Measurements from ENCODE around the gene PXMP2. TPM values are rescaled to one million over a fixed set of nuclear protein-coding genes. Genes with fewer than 3 reads are reported as not detected.

PXMP2 gene
- total RNA-seq, 4 donors from 2014 or later: 39.7 to 68.4 (median 55.8) TPM

DNA sequence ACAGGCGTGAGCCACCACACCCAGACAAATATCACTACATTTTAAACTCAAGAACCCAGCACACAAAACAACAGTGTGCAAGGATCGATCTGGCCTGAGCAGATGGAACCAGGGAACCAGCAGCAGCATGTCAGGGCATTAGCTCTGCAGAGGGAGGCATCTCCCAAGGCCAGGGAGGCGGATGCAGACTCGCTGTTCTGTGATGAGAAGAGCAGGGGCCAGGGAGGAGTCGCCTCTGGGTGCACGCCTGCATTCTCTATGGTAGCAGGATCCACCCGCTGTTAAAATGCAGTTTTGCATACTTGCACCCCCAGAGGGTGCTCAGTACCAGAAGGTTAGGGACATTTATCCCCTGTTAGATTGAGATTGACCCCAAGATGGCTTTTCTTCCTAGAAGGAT lies 41.1 kb downstream of the PXMP2 start:
- no peaks in the 10 kb centered on the region for H3K27me3 ChIP-seq

DNA sequence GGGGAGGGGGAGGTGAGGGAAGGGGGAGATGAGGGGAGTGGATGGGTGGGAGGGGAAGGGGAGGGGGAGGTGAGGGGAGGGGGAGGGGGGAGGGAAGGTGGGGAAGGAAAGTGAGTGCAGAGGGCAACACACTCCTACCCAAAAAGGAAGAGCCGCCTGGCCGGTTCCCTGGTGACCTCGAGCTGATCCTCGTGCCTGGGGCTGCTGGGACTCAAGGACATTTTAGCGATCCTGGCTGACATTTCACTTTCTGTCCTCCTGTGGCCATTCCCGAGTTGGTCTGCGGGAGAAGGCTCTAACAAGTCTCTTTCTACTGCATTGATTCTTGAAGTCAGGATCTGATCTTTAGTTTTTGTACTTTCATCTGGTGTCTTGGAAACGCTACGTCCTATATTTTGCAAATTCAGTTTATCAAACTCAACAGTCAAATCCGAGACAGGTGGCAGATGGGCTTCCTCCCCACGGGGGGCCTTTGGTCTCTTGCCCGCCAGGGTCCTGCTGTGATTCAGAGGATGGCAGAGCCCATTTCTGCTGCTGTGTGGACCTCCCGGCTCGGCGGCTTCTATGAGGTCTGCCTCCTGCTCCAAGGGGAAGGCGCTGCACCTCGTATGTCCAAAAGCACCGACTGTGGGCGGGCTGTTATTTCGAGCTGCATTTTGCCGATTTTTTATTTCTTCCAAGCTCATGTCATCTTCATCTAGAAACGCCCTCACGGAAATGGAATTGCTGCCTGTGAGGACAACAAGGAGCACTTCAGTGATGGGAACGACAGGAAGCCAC lies 42.3 kb downstream of the PXMP2 start:
- no peaks in the 10 kb centered on the region for H3K27me3 ChIP-seq
- no peaks in the 10 kb centered on the region for H3K4me1 ChIP-seq
- no peaks in the 10 kb centered on the region for H3K9me3 ChIP-seq
- TF ChIP-seq, protein P1, sequence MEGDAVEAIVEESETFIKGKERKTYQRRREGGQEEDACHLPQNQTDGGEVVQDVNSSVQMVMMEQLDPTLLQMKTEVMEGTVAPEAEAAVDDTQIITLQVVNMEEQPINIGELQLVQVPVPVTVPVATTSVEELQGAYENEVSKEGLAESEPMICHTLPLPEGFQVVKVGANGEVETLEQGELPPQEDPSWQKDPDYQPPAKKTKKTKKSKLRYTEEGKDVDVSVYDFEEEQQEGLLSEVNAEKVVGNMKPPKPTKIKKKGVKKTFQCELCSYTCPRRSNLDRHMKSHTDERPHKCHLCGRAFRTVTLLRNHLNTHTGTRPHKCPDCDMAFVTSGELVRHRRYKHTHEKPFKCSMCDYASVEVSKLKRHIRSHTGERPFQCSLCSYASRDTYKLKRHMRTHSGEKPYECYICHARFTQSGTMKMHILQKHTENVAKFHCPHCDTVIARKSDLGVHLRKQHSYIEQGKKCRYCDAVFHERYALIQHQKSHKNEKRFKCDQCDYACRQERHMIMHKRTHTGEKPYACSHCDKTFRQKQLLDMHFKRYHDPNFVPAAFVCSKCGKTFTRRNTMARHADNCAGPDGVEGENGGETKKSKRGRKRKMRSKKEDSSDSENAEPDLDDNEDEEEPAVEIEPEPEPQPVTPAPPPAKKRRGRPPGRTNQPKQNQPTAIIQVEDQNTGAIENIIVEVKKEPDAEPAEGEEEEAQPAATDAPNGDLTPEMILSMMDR (IDR thresholded peaks at IDR 0.05): no peak
- TF ChIP-seq POLR2AphosphoS5 (IDR thresholded peaks at IDR 0.05) (no peak), POLR2A (IDR thresholded peaks at IDR 0.05; ENCODE audit: low read depth) (no peak), EP300 (IDR thresholded peaks at IDR 0.05) (no peak)
- intact Hi-C loops (cut with DNase I): no loop called here
- no peak overlapping the region for H3K27ac ChIP-seq (replicated peaks in 1 of 4)
- no peak overlapping the region for H3K4me3 ChIP-seq
- WGBS: 87% methylated on average over 24 of the region's 24 CpGs
- DNase-seq (ENCODE audit: extremely low spot score): no peak
- H3K36me3 ChIP-seq: peaks cover 85 to 99% (median 95%) of the 10 kb centered on the region in 4 donors

More for the DNA sequence above, 41.1 kb downstream of the PXMP2 start:
- peaks cover 86 to 99% (median 95%) of the 10 kb centered on the region in 4 donors for H3K36me3 ChIP-seq
- intact Hi-C loops (cut with DNase I): no loop called here
- 99% methylated on average over 7 of the region's 7 CpGs for WGBS
- no peak for DNase-seq (ENCODE audit: extremely low spot score)
- no peak overlapping the region for H3K4me3 ChIP-seq
- H3K27ac ChIP-seq (replicated peaks in 1 of 4): no peak overlapping the region
- no peaks in the 10 kb centered on the region for H3K4me1 ChIP-seq
- no peak for TF ChIP-seq EP300 (IDR thresholded peaks at IDR 0.05)
- no peak for TF ChIP-seq POLR2AphosphoS5 (IDR thresholded peaks at IDR 0.05)
- TF ChIP-seq, protein P1 (IDR thresholded peaks at IDR 0.05): no peak
- no peaks in the 10 kb centered on the region for H3K9me3 ChIP-seq

DNA sequence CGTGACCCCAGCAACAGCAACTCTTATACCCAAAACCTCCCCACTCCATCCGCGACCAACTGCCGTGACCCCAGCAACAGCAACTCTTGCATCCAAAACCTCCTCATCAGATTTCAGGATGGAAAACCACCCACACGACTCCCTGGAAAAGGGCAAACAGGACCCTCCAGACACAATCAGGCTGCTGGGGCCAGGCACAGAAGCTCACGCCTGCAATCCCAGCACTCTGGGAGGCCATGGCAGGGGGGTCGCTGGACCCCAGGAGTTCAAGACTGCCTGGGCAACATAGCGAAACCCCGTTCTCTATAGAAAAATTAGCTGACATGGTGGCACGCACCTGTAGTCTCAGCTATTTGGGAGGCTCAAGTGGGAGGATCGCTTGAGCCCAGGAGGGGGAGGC lies 43.0 kb downstream of the PXMP2 start:
- H3K27me3 ChIP-seq: no peaks in the 10 kb centered on the region
- H3K4me1 ChIP-seq: no peaks in the 10 kb centered on the region
- peaks cover 85 to 99% (median 95%) of the 10 kb centered on the region in 4 donors for H3K36me3 ChIP-seq
- no peak overlapping the region for H3K27ac ChIP-seq (replicated peaks in 1 of 4)
- WGBS: 91% methylated on average over 6 of the region's 11 CpGs
- TF ChIP-seq POLR2A (IDR thresholded peaks at IDR 0.05; ENCODE audit: low read depth): no peak
- no peak for TF ChIP-seq EP300 (IDR thresholded peaks at IDR 0.05)
- TF ChIP-seq, protein P1 (IDR thresholded peaks at IDR 0.05): no peak
- no peaks in the 10 kb centered on the region for H3K9me3 ChIP-seq
- no peak for DNase-seq (ENCODE audit: extremely low spot score)
- H3K4me3 ChIP-seq: no peak overlapping the region
- intact Hi-C loops (cut with DNase I): no loop called here

DNA sequence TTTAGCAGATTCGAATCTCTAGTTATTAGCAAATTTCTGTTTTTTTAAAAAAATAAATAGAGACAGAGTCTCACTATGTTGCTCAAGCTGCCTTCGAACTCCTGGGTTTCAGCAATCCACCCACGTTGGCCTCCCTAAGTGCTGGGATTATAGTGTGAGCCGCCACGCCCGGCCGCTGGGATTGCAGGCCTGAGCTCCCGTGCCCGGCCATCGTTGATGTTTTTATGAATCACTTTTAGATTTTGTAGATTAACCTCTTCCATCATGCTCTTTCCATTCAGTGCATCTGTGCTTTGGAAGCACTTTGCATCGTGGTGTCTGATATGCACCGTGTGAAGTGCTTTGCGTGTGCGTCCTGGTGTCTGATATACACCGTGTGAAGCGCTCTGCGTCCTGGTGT lies 44.2 kb downstream of the PXMP2 start:
- Histone ChIP-seq H3K4me1 (no peaks in the 10 kb centered on the region), H3K27me3 (no peaks in the 10 kb centered on the region), H3K4me3 (no peak overlapping the region), H3K9me3 (no peaks in the 10 kb centered on the region), H3K27ac (replicated peaks in 1 of 4) (no peak overlapping the region), H3K36me3 (peaks cover 84 to 99% (median 95%) of the 10 kb centered on the region in 4 donors)
- no peak for DNase-seq (ENCODE audit: extremely low spot score)
- 91% methylated on average over 17 of the region's 17 CpGs for WGBS
- TF ChIP-seq, protein P1 (IDR thresholded peaks at IDR 0.05): no peak
- TF ChIP-seq POLR2AphosphoS5 (IDR thresholded peaks at IDR 0.05): no peak
- TF ChIP-seq EP300 (IDR thresholded peaks at IDR 0.05): no peak
- TF ChIP-seq POLR2A (IDR thresholded peaks at IDR 0.05; ENCODE audit: low read depth): no peak
- intact Hi-C loops (cut with DNase I): no loop called here

Measured in esophagus muscularis mucosa (tissue), 4 donors.